ENCODE results near the gene POLR2E. TPM values are rescaled to one million over a fixed set of nuclear protein-coding genes. Genes with fewer than 3 reads are reported as not detected.

Gene POLR2E
- total RNA-seq, 2 donors from 2014 or later = 225 to 254 TPM

DNA sequence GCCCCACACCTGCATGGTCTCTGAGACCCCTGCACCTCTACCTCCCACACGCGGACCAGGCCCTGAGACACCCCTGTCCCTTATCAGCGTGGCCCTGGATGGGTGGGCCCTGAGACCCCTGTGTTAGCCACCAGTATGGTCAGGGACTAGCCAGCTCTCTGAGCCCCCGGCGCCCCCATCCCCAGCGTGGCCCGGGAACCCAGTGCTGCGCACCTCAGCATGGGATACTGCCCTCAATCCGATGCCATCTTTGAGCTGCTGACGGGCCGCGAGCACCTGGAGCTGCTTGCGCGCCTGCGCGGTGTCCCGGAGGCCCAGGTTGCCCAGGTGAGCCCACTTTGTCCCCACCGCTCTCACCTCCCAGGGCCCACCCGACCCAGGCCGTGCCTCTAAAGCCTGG is 33.2 kb downstream of the POLR2E start:
- Histone ChIP-seq H3K36me3 (ENCODE audit: control insufficient read depth, insufficient read depth, low read length) (peaks cover 17% of the 10 kb centered on the region), H3K9ac (ENCODE audit: extremely low read depth, low read length, poor library complexity, severe bottlenecking) (no peak overlapping the region), H3K27ac (ENCODE audit: low read depth, low read length) (no peak overlapping the region), H3K4me1 (ENCODE audit: control insufficient read depth, insufficient read depth, low read length) (peaks cover 5% of the 10 kb centered on the region), H3K9me3 (ENCODE audit: control insufficient read depth, low read length) (peaks cover 11% of the 10 kb centered on the region), H3K4me3 (ENCODE audit: low read length) (no peak overlapping the region), H3K27me3 (ENCODE audit: control insufficient read depth, insufficient read depth, low read length, poor library complexity, severe bottlenecking) (peaks cover 25% of the 10 kb centered on the region)
- Mint-ChIP-seq H3K27ac (peak overlapping the region; percentile 75), H3K9me3 (no peaks in the 10 kb centered on the region), H3K36me3 (ENCODE audit: low read depth) (peaks cover 12% of the 10 kb centered on the region), H3K4me1 (peaks cover 5% of the 10 kb centered on the region), H3K4me3 (peak overlapping the region; percentile 40), H3K27me3 (ENCODE audit: insufficient read depth) (peaks cover 20% of the 10 kb centered on the region)
- TF ChIP-seq, protein P1, sequence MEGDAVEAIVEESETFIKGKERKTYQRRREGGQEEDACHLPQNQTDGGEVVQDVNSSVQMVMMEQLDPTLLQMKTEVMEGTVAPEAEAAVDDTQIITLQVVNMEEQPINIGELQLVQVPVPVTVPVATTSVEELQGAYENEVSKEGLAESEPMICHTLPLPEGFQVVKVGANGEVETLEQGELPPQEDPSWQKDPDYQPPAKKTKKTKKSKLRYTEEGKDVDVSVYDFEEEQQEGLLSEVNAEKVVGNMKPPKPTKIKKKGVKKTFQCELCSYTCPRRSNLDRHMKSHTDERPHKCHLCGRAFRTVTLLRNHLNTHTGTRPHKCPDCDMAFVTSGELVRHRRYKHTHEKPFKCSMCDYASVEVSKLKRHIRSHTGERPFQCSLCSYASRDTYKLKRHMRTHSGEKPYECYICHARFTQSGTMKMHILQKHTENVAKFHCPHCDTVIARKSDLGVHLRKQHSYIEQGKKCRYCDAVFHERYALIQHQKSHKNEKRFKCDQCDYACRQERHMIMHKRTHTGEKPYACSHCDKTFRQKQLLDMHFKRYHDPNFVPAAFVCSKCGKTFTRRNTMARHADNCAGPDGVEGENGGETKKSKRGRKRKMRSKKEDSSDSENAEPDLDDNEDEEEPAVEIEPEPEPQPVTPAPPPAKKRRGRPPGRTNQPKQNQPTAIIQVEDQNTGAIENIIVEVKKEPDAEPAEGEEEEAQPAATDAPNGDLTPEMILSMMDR (conservative IDR thresholded peaks at IDR 0.05) = no peak
- no peak for DNase-seq
- WGBS, 2 experiments (ENCODE audit: insufficient coverage in 1 of 2, insufficient read length in 1 of 2) = 94 to 96% methylated on average over 17 to 20 of the region's 20 CpGs

DNA sequence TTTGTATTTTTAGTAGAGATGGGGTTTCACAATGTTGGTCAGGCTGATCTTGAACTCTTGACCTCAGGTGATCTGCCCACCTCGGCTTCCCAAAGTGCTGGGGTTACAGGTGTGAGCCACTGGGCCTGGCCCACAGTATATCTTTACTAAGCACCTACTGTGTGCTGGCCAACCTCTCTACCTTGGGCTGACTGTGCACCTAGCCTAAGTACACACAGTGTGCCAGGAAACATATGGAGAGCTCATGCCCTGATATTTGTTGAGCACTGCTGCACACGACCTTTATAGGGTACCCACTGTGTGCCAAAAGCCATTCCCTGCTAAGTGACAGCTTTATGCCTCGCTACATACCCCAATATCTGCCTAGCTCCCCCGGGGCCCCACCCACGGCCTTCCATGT is 34.5 kb downstream of the POLR2E start:
- peaks cover 5% of the 10 kb centered on the region for H3K4me1 Mint-ChIP-seq
- H3K4me3 ChIP-seq (ENCODE audit: low read length) = no peak overlapping the region
- no peak for DNase-seq
- H3K27ac Mint-ChIP-seq = no peak overlapping the region
- H3K9me3 Mint-ChIP-seq = no peaks in the 10 kb centered on the region
- no peak overlapping the region for H3K27ac ChIP-seq (ENCODE audit: low read depth, low read length)
- H3K9ac ChIP-seq (ENCODE audit: extremely low read depth, low read length, poor library complexity, severe bottlenecking) = no peak overlapping the region
- H3K36me3 Mint-ChIP-seq (ENCODE audit: low read depth) = peaks cover 22% of the 10 kb centered on the region
- TF ChIP-seq, protein P1 (conservative IDR thresholded peaks at IDR 0.05) = no peak
- H3K36me3 ChIP-seq (ENCODE audit: control insufficient read depth, insufficient read depth, low read length) = peaks cover 30% of the 10 kb centered on the region
- H3K4me1 ChIP-seq (ENCODE audit: control insufficient read depth, insufficient read depth, low read length) = no peaks in the 10 kb centered on the region
- peaks cover 18% of the 10 kb centered on the region for H3K9me3 ChIP-seq (ENCODE audit: control insufficient read depth, low read length)
- no peak overlapping the region for H3K4me3 Mint-ChIP-seq
- peaks cover 12% of the 10 kb centered on the region for H3K27me3 ChIP-seq (ENCODE audit: control insufficient read depth, insufficient read depth, low read length, poor library complexity, severe bottlenecking)
- WGBS, 2 experiments (ENCODE audit: insufficient coverage in 1 of 2, insufficient read length in 1 of 2) = 85 to 86% methylated on average over 5 of the region's 5 CpGs
- H3K27me3 Mint-ChIP-seq (ENCODE audit: insufficient read depth) = peaks cover 10% of the 10 kb centered on the region

DNA sequence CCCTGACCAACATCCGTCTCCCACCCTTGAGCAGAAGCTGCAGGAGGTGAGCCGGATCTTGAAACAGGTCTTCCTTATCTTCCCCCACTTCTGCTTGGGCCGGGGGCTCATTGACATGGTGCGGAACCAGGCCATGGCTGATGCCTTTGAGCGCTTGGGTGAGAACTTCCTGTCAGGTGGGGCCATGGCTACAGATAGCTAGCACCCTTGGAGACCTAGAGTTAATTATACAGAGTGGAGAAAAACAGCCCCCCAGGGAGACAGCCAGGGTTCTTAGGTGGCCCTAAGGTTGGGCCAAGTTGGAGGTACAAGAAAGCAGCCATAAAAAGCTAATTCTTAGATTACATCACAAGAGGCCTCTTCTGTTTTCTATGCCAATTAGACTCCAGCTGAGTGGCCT is 37.1 kb downstream of the POLR2E start:
- H3K27ac Mint-ChIP-seq = no peak overlapping the region
- Histone ChIP-seq H3K27ac (ENCODE audit: low read depth, low read length) (no peak overlapping the region), H3K36me3 (ENCODE audit: control insufficient read depth, insufficient read depth, low read length) (peaks cover 37% of the 10 kb centered on the region), H3K4me1 (ENCODE audit: control insufficient read depth, insufficient read depth, low read length) (no peaks in the 10 kb centered on the region), H3K9ac (ENCODE audit: extremely low read depth, low read length, poor library complexity, severe bottlenecking) (no peak overlapping the region), H3K27me3 (ENCODE audit: control insufficient read depth, insufficient read depth, low read length, poor library complexity, severe bottlenecking) (no peaks in the 10 kb centered on the region), H3K4me3 (ENCODE audit: low read length) (no peak overlapping the region), H3K9me3 (ENCODE audit: control insufficient read depth, low read length) (peaks cover 18% of the 10 kb centered on the region)
- no peak for DNase-seq
- 96 to 100% methylated on average over 4 to 5 of the region's 5 CpGs for WGBS, 2 experiments (ENCODE audit: insufficient coverage in 1 of 2, insufficient read length in 1 of 2)
- H3K9me3 Mint-ChIP-seq = no peaks in the 10 kb centered on the region
- no peak overlapping the region for H3K4me3 Mint-ChIP-seq
- peaks cover 22% of the 10 kb centered on the region for H3K36me3 Mint-ChIP-seq (ENCODE audit: low read depth)
- no peaks in the 10 kb centered on the region for H3K27me3 Mint-ChIP-seq (ENCODE audit: insufficient read depth)
- TF ChIP-seq, protein P1 (conservative IDR thresholded peaks at IDR 0.05) = no peak
- no peaks in the 10 kb centered on the region for H3K4me1 Mint-ChIP-seq

All from endodermal cell (in vitro differentiated cells).